SK-N-MC (cell line): ENCODE measurements around the gene CELSR3.

Experiments
- EZH2 ChIP-seq: fragments of 200-600 bp; sonication (generic); IDR thresholded peaks from one replicate; pipeline ENCODE4 v1.6.1; 2017; ENCODE audit warnings: antibody characterized with exemption
- POLR2AphosphoS5 ChIP-seq: IDR thresholded peaks from 2 replicates; pipeline ENCODE4 v1.6.1; 2012; ENCODE audit warnings: mild to moderate bottlenecking, low read depth, low read length, borderline replicate concordance

GRCh38 chr3:48637305-48637704 lies 25.4 kb downstream of the CELSR3 start:
- TF ChIP-seq EZH2 (no peak), POLR2AphosphoS5 (no peak)
